GM13976 (cell line): ENCODE results near the gene PEPD.

Experiments
- DNase-seq: peaks from one replicate; pipeline ENCODE4 v3.0.0; 2012; ENCODE audit warnings: low spot score
- CTCF ChIP-seq: IDR thresholded peaks from 2 replicates; pipeline ENCODE4 v1.5.1; 2012; ENCODE audit warnings: borderline replicate concordance, mild to moderate bottlenecking; ENCODE audit not compliant: insufficient read depth; ENCODE audit errors: extremely low read depth, missing control alignments, control extremely low read depth
- in situ Hi-C: fragments of 300-500 bp; cut with MboI; formaldehyde crosslinking; loops from one replicate; pipeline ENCODE4 v1.12.0; 2022; ENCODE audit warnings: low sequenced_read_pairs, mixed read lengths, inconsistent platforms; ENCODE audit not compliant: unreplicated experiment

Gene PEPD

GRCh38 chr19:33344573-33344925 is 177.0 kb downstream of the PEPD start:
- in situ Hi-C loops = no loop called here
- no peak for DNase-seq
- TF ChIP-seq CTCF = no peak

GRCh38 chr19:33343859-33344572 is 177.6 kb downstream of the PEPD start:
- in situ Hi-C loops = no loop called here
- TF ChIP-seq CTCF = no peak
- DNase-seq = no peak

- in situ Hi-C loops = no loop called here
- no peak for TF ChIP-seq CTCF
- DNase-seq = no peak
Observed at GRCh38 chr19:33343301-33343700, 178.3 kb downstream of the PEPD start.

- DNase-seq = no peak
- TF ChIP-seq CTCF = no peak
- in situ Hi-C loops = no loop called here
Observed at GRCh38 chr19:33340991-33341390, 180.6 kb downstream of the PEPD start.

GRCh38 chr19:33339016-33339984 is 182.3 kb downstream of the PEPD start:
- TF ChIP-seq CTCF = no peak
- DNase-seq = no peak
- in situ Hi-C loops = no loop called here
